Tibial nerve (tissue), 4 donors: ENCODE data around the gene CSF1R. TPM values are rescaled to one million over a fixed set of nuclear protein-coding genes. Genes with fewer than 3 reads are reported as not detected.

Experiments used
- DNase-seq, 2 donors: peaks; one replicate each; pipeline ENCODE4 v3.0.0-alpha.2; 2019; ENCODE audit warnings: low spot score in 2 of 2
- H3K27ac ChIP-seq, 4 donors: fragments of 200-600 bp; sonication (generic) in 3 of 4; one replicate each; pipeline ENCODE4 v1.5.1; 2017 to 2019; ENCODE audit warnings: mild to moderate bottlenecking in 1 of 4
- H3K27me3 ChIP-seq, 2 donors: fragments of 200-600 bp; sonication (generic) in 1 of 2; one replicate each; pipeline versions ENCODE4 v1.5.1 to v1.6.0; 2017 to 2019
- H3K36me3 ChIP-seq, 3 donors: fragments of 200-600 bp; sonication (generic); one replicate each; pipeline ENCODE4 v1.5.1; 2018 to 2019
- H3K4me1 ChIP-seq, 4 donors: fragments of 200-600 bp; sonication (generic) in 3 of 4; one replicate each; pipeline ENCODE4 v1.5.1; 2017 to 2019
- H3K4me3 ChIP-seq, 4 donors: fragments of 200-600 bp; sonication (generic) in 3 of 4; one replicate each; pipeline ENCODE4 v1.5.1; 2017 to 2019; ENCODE audit warnings: mild to moderate bottlenecking in 1 of 4, moderate library complexity in 1 of 4
- H3K9me3 ChIP-seq, 4 donors: fragments of 200-600 bp; sonication (generic) in 3 of 4; one replicate each; pipeline ENCODE4 v1.5.1; 2017 to 2019
- CTCF ChIP-seq, 5 experiments: fragments of 200-600 bp in 3 of 5; fragments of 450-650 bp in 2 of 5; sonication (generic) in 3 of 5; IDR thresholded peaks; one replicate each; pipeline ENCODE4 v1.5.1; 2016 to 2019; ENCODE audit warnings: antibody characterized with exemption in 5 of 5, mild to moderate bottlenecking in 3 of 5, moderate library complexity in 2 of 5
- EP300 ChIP-seq, 2 donors: sonication (generic); formaldehyde crosslinking; IDR thresholded peaks; one replicate each; pipeline ENCODE4 v1.6.1; 2017; ENCODE audit warnings: antibody characterized with exemption in 2 of 2, mild to moderate bottlenecking in 1 of 2
- POLR2A ChIP-seq, 2 donors: fragments of 450-650 bp; IDR thresholded peaks; one replicate each; pipeline ENCODE4 v1.6.1; 2017; ENCODE audit warnings: antibody characterized with exemption in 2 of 2, mild to moderate bottlenecking in 2 of 2, moderate library complexity in 2 of 2
- WGBS, 2 donors: methylation state at CpG; one replicate each; pipeline ENCODE4 v1.1.5; 2018; 5-methylcytosine and 5-hydroxymethylcytosine counted together
- total RNA-seq, 4 donors: library from RNA; depleted of rRNA; stranded (reverse); fragments of >200 nt; gene quantifications; one replicate each; pipeline ENCODE4 v1.1.0, GENCODE V29; 2016

Gene CSF1R
- total RNA-seq, 4 donors from 2014 or later = 35.4 to 57.9 (median 45.3) TPM

GRCh38 chr5:150016537-150016936 is 69.8 kb downstream of the CSF1R start:
- H3K27me3 ChIP-seq = no peaks in the 10 kb centered on the region
- H3K9me3 ChIP-seq = peaks cover 0 to 7% (median 0%) of the 10 kb centered on the region in 4 donors
- H3K4me1 ChIP-seq = peaks cover 0 to 9% (median 4%) of the 10 kb centered on the region in 4 donors
- no peak for TF ChIP-seq POLR2A (IDR thresholded peaks at IDR 0.05)
- TF ChIP-seq EP300 (IDR thresholded peaks at IDR 0.05) = no peak
- TF ChIP-seq CTCF (IDR thresholded peaks at IDR 0.05) = no peak
- peaks cover 5 to 95% (median 10%) of the 10 kb centered on the region in 3 donors for H3K36me3 ChIP-seq
- DNase-seq = no peak
- no peak overlapping the region for H3K27ac ChIP-seq
- no peak overlapping the region for H3K4me3 ChIP-seq

- Histone ChIP-seq H3K4me3 (no peak overlapping the region), H3K4me1 (no peaks in the 10 kb centered on the region), H3K27me3 (no peaks in the 10 kb centered on the region), H3K9me3 (peaks cover 0 to 7% (median 0%) of the 10 kb centered on the region in 4 donors), H3K27ac (no peak overlapping the region), H3K36me3 (peaks cover 5 to 100% (median 10%) of the 10 kb centered on the region in 3 donors)
- TF ChIP-seq CTCF (IDR thresholded peaks at IDR 0.05) = no peak
- TF ChIP-seq EP300 (IDR thresholded peaks at IDR 0.05) = no peak
- TF ChIP-seq POLR2A (IDR thresholded peaks at IDR 0.05) = no peak
- no peak for DNase-seq
- 96 to 98% methylated on average over 3 of the region's 3 CpGs for WGBS, 2 donors
Observed at GRCh38 chr5:150015415-150015814, 70.9 kb downstream of the CSF1R start.

DNA sequence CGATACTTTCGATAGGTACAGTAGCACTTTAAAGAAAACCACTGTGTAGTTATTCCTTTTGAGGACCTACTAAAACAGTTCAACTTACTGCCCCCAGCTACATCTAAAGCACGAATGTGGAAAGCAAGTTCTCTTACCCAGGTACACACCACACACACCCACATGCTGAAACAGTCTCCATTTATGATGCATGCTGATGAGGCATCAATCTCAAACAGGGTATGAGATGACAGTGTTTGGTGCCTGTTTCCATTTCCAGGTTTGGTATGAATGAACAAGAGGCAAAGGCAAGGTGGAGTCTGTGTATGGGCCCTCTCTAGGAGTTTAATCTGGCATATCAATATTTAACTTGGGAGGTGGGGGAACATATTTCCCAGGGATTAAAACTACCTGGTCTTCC is 71.9 kb downstream of the CSF1R start:
- WGBS, 2 donors = 94 to 98% methylated on average over 3 of the region's 3 CpGs
- Histone ChIP-seq H3K27me3 (no peaks in the 10 kb centered on the region), H3K36me3 (peaks cover 7 to 100% (median 10%) of the 10 kb centered on the region in 3 donors), H3K9me3 (peaks cover 0 to 7% (median 0%) of the 10 kb centered on the region in 4 donors), H3K4me3 (no peak overlapping the region), H3K27ac (no peak overlapping the region), H3K4me1 (no peaks in the 10 kb centered on the region)
- DNase-seq = no peak
- TF ChIP-seq POLR2A (IDR thresholded peaks at IDR 0.05) = no peak
- no peak for TF ChIP-seq EP300 (IDR thresholded peaks at IDR 0.05)
- no peak for TF ChIP-seq CTCF (IDR thresholded peaks at IDR 0.05)

DNA sequence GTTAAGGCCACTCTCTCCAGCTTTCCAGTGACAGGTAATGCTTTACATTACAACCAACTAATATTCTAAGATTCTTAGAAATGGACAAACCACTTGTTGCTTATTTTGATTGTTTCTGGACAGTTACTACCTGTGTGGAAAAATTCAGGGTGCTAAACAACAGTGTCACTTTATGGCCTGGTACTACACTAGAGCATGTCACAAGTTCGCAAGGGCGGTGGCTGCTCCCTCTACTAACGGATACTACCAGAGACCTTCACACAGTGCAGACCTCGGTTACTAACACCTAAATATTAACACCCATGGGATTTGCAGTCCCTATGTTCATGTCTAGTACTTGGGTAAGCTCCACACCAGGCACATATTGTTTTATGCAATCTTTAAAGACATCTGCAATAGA is 72.4 kb downstream of the CSF1R start:
- TF ChIP-seq EP300 (IDR thresholded peaks at IDR 0.05) (no peak), POLR2A (IDR thresholded peaks at IDR 0.05) (no peak)
- Histone ChIP-seq H3K27me3 (no peaks in the 10 kb centered on the region), H3K4me1 (no peaks in the 10 kb centered on the region), H3K36me3 (peaks cover 5 to 100% (median 7%) of the 10 kb centered on the region in 3 donors), H3K27ac (no peak overlapping the region), H3K9me3 (peaks cover 0 to 7% (median 0%) of the 10 kb centered on the region in 4 donors), H3K4me3 (no peak overlapping the region)
- no peak for DNase-seq
- 93 to 98% methylated on average over 4 of the region's 4 CpGs for WGBS, 2 donors

DNA sequence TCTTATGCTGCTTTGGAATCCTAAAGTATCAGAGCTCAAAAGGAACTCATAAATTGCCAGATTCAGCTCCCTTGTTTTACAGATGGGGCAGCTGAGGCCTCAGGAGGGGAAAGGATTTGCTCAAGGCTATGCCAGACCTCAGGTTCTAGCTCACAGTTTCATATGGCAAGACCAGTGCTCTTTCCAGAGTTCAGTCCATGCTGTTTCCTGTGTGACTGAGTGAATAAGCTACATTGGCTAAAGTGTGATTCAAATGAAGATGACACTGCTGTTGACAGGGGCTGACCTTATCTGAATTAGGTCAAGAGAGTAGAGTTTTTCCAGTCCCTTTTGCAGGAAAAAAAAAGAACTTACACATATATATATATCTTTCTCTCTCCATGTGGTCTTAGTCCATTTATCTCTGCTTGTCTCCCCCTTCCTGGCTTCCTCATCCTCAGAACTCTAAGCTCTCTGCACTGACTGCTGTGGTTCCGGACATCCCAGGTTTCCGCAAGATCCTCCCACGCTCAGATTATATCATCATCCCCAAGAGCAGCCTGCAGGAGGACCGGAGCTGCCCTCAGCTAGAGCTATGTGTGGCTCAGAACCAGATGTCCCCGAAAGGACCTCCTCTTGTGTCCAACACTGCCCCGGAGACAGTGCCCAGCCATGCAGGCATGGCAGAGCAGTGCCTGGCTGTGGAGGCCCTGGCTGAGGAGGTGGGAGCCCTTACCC is 76.5 kb downstream of the CSF1R start:
- WGBS, 2 donors = 83 to 94% methylated on average over 6 of the region's 6 CpGs
- H3K9me3 ChIP-seq = no peaks in the 10 kb centered on the region
- TF ChIP-seq CTCF (IDR thresholded peaks at IDR 0.05) = no peak
- no peak for TF ChIP-seq POLR2A (IDR thresholded peaks at IDR 0.05)
- TF ChIP-seq EP300 (IDR thresholded peaks at IDR 0.05) = no peak

More for the DNA sequence above, 76.5 kb downstream of the CSF1R start:
- no peaks in the 10 kb centered on the region for H3K27me3 ChIP-seq
- H3K4me1 ChIP-seq = peaks cover 0 to 14% (median 0%) of the 10 kb centered on the region in 4 donors
- no peak for DNase-seq
- no peak overlapping the region for H3K27ac ChIP-seq
- H3K36me3 ChIP-seq = peaks cover 5 to 98% (median 7%) of the 10 kb centered on the region in 3 donors
- H3K4me3 ChIP-seq = no peak overlapping the region
